ENCODE measurements around the gene EP300.
"Not testable (repeated sequence)": the region's sequence is repeated elsewhere in the genome, so short reads cannot be mapped to it uniquely, and the experiment has no call there.

The EP300 gene

DNA sequence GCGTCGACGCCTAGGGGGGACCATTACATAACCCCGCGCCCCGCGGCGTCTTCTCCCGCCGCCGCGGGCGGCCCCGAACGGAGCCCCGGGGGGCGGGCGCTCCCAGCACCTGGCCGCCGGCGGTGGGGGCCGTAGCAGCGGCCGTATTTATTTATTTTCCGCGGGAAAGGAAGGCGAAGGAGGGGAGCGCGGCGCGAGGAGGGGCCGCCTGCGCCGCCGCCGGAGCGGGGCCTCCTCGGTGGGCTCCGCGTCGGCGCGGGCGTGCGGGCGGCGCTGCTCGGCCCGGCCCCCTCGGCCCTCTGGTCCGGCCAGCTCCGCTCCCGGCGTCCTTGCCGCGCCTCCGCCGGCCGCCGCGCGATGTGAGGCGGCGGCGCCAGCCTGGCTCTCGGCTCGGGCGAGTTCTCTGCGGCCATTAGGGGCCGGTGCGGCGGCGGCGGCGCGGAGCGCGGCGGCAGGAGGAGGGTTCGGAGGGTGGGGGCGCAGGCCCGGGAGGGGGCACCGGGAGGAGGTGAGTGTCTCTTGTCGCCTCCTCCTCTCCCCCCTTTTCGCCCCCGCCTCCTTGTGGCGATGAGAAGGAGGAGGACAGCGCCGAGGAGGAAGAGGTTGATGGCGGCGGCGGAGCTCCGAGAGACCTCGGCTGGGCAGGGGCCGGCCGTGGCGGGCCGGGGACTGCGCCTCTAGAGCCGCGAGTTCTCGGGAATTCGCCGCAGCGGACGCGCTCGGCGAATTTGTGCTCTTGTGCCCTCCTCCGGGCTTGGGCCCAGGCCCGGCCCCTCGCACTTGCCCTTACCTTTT, at the start of gene EP300:
Gene EP300, plus strand, starts transcription at position 570 of the 795 bp plus-strand sequence. CDS start 413 bp downstream, outside the sequence.
- DNase-seq = peak; percentile 90

DNA sequence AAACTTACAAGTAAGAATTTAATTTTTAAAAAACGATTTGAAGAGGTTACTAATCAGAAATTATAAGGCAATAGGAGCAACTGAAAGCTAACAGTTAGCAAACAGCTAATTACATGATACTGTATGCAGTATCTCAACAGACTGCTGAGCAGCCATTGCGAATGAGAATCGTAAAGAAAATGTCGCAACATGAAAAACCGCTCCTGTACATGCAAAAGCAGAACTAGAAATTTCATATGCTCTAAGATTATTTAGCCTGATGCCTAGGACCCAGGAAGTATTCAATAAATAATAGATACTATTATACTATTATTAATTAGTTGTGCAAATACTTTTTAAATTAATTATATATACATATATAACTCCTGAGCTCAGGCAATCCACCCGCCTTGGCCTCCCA, 48.7 kb upstream of the EP300 start:
- no peak for DNase-seq

DNA sequence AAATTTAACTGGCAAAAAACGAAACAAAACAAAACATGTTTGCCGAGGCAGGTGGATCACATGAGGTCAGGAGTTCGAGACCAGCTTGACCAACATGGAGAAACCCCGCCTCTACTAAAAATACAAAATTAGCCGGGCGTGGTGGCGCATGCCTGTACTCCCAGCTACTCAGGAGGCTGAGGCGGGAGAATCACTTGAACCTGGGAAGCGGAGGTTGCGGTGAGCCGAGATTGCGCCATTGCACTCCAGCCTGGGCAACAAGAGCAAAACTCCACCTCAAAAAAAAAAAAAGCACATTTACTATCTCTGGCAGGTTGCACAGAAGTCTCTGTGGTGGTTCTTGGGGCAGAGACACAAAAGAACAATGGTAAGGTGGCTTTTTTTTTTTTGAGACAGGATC, 46.8 kb upstream of the EP300 start:
- DNase-seq = not testable (repeated sequence)

DNA sequence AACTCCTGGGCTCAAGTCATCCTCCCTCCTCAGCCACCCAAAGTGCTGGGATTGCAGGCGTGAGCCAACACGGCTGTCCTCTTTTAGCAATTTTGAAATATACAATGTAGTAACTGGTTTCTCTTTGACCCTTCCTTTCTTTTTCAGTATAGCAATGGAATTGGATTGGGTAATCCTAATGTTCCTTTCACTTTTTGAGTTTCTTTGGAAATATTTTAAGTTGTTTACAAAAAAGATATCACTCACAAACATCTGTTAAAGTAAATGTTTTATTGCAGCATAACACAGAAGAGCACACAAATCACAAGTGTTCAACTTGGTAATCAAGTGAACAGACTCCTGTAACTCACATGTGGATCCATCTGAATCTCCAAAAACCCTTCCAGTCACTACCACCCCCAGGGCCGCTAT, 44.6 kb upstream of the EP300 start:
- DNase-seq = no peak

DNA sequence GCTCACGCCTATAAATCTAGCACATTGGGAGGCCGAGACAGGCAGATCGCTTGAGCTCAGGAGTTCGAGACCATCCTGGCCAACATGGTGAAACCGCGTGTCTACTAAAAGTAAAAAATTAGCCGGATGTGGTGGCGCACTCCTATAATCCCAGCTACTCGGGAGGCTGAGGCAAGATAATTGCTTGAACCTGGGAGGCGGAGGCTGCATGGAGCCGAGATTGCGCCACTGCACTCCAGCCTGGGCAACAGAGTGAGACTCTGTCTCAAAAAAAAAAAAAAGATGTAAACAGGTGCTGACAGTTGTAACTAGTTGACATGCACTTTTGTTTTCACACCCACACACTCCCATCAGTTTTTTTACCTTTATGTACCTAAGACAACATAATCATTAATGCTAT, 44.0 kb upstream of the EP300 start:
- DNase-seq = not testable (repeated sequence)

DNA sequence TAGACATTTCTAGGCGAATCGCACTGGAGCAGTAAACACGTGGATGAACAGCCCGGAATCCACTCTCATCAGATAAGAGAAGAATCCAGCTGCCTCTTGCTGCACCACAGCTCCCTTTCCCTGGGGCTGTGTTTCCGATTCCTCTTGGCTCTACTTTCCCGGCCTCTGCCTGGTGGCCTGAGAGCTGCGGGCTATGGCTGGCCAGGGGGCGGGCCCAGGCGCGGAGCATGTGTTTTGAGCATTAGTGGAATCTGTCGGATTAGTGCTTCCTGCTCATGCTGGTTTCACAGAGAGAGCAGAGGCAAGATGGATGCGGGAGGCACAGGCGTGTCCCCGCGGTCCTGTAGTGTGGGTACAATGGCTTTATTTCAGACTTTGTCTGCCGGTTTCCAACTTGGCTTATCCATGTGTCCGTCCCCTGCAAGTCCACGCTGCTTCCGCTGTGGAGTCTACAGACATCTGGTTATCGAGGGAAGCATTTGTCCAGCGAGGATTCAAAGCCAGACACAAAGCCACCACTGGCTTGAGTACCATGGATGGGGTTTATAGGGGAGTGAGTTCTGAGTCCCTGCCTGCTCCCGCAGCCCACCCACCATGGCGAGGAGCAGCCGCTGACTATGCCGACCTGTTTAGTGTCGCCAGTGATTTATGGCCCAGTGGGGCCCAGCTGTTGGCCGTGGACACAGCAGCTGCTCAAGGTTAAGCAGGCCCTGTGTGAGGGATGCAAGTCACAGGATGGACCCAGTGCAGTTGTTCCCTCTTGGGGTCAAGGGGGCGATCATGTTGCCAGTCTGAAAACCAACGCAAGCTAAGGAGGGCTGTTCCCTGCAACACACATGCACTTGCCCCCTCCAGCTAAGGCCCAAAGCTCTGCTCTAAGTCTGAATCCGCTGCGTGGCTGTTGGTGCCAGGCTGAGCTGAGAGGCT, 43.3 kb upstream of the EP300 start:
- no peak for DNase-seq

DNA sequence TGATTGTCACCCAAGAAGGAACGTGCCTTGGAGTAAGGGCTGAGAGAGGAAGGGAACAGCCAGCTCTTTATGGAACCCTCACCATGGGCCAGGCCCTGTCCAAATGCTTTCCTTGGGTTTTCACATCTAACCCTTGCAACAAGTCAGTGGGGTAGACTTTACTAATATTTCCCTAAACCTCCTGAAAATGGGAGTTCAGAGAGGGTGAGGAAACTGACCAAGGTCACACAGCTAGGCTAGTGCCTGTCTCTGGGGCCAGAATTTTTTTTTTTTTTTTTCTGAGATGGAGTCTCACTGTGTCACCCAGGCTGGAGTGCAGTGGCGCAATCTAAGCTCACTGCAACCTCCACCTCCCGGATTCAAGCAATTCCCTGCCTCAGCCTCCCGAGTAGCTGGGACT, 42.6 kb upstream of the EP300 start:
- not testable (repeated sequence) for DNase-seq

DNA sequence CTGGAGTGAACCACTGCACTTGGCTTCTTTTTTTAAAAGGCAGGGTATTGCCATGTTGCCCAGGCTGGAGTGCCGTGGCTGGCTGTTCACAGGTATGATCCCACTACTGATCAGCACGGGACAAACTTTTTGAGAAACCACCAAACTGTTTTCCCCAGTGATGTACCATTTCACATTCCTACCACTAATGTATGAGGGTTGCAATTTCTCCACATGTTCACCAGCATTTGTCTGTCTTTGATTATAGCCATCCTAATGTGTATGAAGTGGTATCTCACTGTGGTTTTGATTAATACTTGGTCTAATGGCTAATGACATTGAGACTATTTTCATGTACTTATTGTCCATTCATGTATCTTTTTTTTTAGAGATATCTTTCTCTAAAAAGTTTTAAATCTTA, 41.5 kb upstream of the EP300 start:
- no peak for DNase-seq

DNA sequence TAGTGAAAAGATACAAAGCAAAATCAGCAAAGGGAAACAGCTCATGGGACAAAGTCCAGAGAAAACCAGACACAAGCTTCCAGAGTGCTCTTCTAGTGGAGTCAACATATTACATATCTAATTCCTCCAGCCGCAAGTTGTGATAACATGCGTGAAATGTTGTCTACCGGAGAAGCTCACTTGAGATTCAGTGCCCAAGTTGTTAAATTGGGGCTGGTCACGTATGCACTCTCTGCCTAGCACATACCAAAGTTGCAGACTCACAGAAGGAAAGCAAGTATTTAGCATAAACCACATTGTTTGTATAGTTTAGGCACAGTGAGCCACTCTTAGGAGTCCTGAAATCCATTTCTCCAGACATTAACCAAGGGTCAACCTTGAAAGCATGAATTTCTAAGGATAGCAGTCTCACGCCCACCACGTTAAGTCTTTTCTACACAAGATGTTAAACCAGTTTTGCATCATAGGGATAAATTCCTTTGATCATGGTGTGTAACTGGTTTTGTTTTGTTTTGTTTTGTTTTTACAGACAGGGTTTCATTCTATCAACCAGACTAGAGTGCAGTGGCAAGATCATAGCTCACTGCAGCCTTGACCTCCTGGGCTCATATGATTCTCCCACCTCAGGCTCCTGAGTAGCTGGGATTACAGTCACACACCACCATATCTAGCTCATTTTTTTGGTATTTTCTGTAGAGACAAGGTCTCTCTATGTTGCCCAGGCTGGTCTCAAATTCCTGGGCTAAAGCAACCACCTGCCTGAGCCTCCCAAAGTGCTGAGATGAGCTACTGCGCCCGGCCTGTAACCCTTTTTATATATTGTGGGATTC, 39.5 kb upstream of the EP300 start:
- no peak for DNase-seq

DNA sequence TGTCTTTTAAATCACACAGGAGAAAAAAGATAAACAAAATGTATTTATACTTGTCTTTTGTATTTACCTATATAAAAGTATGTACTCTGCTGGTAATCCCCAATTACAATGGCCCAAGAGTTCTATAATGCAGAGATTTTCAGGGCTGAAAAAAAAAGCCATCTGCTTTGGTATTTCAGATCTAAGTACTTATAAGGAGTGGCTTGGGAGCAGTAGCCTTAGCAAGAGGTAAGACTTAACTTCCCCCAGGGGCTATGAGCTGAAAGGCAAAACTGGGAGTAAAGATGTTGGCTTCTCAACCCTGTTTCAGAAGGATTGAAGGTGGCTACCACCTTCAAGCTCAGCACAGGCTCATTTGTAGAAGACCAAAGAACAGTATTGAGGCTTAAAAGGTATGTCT, 35.3 kb upstream of the EP300 start:
- DNase-seq = no peak

DNA sequence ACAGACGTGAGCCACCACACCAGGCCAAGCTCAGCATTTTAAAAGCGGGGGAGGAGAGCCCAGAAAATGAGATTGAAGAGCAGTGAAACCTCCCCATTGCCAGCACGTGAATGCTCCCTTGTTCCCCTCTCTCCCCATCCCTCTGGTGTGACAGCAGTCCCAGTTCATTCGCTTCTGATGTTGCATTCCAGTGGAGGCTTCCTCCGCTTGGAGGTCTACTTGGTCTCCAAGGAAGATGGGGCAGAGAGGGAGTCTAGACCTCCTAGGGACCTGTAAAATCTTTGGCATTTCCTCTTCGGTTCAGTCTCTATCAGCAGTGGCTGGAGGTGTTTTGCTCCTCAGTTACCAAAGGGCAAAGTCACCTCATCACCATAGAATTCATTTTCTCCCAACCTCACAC, 30.2 kb upstream of the EP300 start:
- no peak for DNase-seq

DNA sequence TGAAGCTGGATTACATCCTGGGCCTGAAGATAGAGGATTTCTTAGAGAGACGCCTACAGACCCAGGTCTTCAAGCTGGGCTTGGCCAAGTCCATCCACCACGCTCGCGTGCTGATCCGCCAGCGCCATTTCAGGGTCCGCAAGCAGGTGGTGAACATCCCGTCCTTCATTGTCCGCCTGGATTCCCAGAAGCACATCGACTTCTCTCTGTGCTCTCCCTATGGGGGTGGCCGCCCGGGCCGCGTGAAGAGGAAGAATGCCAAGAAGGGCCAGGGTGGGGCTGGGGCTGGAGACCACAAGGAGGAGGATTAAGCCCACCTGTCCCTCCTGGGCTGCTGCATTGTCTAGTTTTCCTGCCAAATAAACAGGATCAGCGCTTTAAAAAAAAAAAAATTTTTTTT, 28.1 kb upstream of the EP300 start:
- not testable (repeated sequence) for DNase-seq

DNA sequence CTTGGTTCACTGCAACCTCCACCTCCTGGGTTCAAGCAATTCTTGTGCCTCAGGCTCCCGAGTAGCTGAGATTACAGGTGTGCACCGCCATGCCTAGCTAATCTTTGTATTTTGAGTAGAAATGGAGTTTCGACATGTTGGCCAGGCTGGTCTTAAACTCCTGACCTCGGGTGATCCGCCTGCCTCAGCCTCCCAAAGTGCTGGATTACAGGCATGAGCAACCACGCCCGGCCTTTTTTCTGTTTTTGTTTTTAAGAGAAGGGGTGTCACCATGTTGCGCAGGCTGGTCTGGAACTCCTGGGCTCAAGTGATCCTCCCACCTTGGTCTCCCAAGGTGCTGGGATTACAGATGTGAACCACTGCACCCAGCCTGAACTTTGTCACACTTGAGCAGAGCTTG, 26.1 kb upstream of the EP300 start:
- not testable (repeated sequence) for DNase-seq

DNA sequence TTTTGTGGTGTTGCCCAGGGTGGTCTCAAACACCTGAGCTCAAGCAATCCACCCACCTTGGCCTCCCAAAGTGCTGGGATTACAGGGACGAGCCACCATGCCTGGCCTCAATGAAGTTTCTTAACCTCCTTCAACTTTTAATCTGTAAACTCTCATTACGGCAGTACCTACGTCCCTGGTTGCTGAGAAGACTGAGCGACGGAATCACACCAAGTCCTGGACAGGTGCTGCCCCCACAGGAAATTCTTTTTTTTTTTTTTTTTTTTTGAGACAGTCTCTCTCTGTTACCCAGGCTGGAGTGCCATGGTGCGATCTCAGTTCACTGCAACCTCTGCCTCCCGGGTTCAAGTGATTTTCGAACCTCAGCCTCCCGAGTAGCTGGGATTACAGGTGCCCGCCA, 24.4 kb upstream of the EP300 start:
- DNase-seq = not testable (repeated sequence)

DNA sequence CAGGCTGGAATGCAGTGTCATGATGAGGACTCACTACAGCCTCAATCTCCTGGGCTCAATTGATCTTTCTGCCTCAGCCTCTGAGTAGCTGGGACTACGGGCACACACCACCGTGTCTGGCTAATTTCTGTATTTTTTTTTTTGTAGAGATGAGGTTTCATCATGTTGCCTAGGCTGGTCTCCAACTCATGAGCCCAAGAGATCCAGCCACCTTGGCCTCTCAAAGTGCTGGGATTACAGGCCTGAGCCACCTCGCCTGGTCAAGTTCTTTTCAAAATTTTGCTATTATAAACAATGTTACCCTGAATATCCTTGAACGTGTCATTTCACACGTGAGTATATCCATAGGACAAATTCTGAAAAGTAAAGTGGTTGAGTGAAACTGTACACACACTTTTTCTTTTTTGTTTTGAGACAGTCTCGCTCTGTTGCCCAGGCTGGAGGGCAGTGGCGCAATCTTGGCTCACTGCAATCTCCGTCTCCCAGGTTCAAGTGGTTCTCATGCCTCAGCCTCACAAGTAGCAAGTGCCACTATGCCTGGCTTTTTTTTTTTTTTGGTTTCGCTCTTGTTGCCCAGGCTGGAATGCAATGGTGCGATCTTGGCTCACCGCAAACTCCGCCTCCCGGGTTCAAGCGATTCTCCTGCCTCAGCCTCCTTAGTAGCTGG, 21.6 kb upstream of the EP300 start:
- no peak for DNase-seq

DNA sequence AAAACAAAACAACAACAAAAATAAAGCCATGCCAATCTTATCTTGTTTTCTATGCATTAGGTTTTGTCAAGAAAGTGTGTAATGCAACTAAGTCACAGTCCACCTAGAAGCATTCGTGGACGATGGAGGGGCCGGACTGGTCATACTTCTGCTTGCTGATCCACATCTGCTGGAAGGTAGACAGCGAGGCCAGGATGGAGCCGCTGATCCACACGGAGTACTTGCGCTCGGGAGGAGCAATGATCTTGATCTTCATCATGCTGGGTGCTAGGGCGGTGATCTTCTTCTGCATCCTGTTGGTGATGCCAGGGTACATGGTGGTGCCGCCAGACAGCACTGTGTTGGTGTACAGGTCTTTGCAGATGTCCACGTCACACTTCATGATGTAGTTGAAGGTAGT, 18.3 kb upstream of the EP300 start:
- DNase-seq = no peak

DNA sequence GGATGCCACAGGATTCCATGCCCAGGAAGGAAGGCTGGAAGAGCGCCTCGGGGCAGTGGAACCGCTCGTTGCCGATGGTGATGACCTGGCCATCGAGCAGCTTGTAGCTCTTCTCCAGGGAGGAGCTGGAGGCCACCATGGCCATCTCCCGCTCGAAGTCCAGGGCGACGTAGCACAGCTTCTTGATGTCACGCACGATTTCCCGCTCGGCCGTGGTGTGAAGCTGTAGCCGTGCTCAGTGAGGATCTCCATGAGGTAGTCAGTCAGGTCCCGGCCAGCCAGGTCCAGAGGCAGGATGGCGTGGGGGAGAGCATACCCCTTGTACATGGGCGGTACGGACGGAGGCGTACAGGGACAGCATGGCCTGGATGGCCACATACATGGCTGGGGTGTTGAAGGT, 17.9 kb upstream of the EP300 start:
- no peak for DNase-seq

DNA sequence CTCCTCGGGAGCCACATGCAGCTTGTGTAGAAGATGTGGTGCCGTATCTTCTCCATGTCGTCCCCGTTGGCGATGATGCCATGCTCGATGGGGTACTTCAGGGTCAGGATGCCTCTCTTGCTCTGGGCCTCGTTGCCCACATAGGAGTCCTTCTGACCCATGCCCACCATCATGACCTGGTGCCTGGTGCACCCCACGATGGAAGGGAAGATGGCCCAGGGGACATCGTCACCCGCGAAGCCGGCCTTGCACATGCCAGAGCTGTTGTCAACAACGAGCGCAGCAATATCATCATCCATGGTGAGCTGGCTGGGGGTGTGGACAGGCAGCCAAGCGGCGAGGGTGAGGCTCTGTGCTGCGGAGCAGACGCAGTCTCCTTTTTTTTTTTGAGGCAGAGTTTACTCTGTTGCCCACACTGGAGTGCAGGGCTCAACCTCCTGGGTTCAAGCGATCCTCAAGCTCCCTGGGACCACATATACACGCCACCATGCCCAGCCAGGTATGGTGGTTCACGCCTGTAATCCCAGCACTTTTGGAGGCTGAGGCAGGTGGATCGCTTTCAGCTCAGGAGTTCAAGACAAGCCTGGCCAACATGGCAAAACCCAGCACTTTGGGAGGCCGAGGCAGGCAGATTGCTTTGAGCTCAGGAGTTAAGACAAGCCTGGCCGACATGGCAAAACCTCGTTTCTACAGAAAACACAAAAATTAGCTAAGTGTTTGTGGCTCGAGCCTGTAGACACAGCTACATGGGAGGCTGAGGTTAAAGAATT, 17.3 kb upstream of the EP300 start:
- no peak for DNase-seq

DNA sequence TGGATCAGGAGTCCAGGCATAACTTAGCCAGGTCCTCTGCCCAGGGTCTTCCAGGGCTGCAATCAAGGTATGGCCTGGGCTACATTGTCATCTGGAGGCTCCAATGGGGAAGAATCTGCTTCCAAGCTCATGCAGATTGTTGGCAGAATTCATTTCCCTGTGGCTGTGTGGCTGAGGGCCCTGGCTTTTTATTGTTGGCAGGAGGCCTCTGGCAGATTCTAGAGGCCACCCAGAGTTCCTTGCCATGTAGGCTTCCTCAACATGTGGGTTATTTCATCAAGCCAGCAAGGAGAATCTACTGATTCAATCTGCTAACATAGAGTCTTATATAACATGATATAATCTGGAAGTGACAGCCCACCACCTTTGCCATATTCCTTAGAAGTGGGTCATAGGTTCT, 16.4 kb upstream of the EP300 start:
- no peak for DNase-seq

DNA sequence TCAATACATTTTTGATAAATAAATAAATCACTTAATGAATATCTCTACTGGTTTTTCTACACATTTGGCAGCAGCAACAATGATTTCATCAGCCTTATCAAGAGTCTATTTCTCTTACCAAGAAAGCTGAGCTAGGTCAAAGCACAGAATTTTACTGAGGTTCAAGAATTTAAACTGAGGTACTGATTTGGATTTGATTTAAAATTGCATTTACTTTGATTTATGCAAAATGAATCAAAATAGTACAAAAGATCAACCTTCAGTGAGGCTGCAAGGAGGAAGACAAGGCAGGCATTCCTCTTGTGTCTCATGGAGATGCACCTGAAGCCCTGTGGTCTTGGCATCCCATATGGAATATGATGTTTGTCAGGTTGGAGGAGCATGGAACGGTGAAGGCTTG, 15.5 kb upstream of the EP300 start:
- no peak for DNase-seq

DNA sequence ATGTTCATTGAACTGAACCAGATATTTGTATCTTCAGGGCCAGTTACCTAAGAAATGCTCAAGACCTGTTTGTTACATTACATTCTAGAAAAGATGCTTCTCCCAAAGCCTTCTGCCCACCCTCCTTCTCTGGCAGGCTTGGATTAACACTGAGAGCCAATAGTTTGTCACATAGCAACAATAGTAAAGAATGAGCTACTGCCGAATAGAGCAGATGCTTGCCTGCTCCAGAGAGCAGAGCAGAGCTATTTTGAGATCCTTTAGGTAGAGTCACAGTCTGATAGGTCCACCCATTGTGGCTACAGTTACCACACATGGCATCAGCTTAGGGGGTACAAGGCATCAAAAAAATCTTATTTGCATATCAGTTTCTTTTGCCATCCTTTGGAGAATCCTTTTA, 13.5 kb upstream of the EP300 start:
- no peak for DNase-seq

DNA sequence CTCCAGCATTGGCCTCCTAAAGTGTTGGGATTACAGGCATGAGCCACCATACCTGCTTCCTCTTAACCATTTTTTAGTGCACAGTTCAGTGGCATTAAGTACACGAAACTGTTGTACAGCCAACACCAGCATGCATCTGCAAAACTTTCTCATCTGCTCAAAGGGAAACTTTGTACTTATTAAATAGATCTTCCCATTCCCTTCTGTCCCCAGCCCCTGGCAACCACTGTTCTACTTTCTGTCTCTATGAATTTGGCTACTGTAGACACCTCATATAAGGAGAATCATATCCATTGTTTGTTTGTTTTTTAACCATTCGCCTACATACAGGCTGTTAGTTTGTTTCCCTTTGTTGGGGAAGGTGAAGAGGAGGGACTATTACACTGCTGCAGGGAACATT, 6.5 kb upstream of the EP300 start:
- DNase-seq = no peak

Measured in CD4-positive, alpha-beta T cell treated with Interleukin-17A for 4 hours (primary cell).